Neuronal stem cell (in vitro differentiated cells): ENCODE measurements around the gene KYNU. TPM values are rescaled to one million over a fixed set of nuclear protein-coding genes. Genes with fewer than 3 reads are reported as not detected.

Source experiments
- small RNA-seq: library from polyadenylated mRNA; stranded (forward); fragments of <200 nt; extraction: miRNeasy Mini kit (QIAGEN cat#:217004); gene quantifications from one replicate; pipeline ENCODE3, GENCODE V24; 2013; ENCODE audit not compliant: insufficient read depth

The KYNU gene

Small RNAs within 50 kb of the gene (small RNA-seq; reads per million reads assigned to genes)
- gene MTND4LP12 = not detected
